Germinal center (tissue), 1 donor: ENCODE measurements around the gene PRKN.

Source experiments
- DNase-seq: peaks from one replicate; pipeline ENCODE4 v3.0.0; 2012; ENCODE audit warnings: mixed read lengths, low spot score

PRKN gene

DNA sequence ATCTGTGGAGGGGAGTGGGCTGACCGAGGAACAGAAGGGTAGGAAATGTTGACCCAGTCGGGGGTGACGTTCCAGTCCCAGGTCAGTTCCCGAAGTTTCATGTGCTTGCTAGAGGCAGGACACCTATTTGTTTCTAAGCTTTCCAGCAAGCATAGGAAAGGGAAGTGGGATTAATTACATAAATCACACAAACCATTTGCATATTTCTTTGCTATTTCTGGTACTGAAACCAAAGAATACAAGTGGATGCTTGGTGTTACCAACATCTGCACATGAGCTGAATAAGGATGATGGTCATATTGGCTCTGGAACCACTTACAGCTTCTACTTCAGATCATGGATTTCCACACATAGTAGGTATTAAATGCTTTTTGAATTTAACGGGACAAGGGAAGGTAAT is 546.5 kb downstream of the PRKN start:
- DNase-seq, result no peak

GRCh38 chr6:162179196-162179951 is 548.2 kb downstream of the PRKN start:
- no peak for DNase-seq

GRCh38 chr6:162178666-162179065 is 548.9 kb downstream of the PRKN start:
- no peak for DNase-seq

- DNase-seq, result no peak
Measured at GRCh38 chr6:162178266-162178665, 549.3 kb downstream of the PRKN start.

- DNase-seq, result no peak
Measured at GRCh38 chr6:162177746-162178145, 549.8 kb downstream of the PRKN start.

- no peak for DNase-seq
Measured at GRCh38 chr6:162173466-162173865, 554.1 kb downstream of the PRKN start.

- no peak for DNase-seq
Measured at GRCh38 chr6:162165479-162165878, 562.1 kb downstream of the PRKN start.

DNA sequence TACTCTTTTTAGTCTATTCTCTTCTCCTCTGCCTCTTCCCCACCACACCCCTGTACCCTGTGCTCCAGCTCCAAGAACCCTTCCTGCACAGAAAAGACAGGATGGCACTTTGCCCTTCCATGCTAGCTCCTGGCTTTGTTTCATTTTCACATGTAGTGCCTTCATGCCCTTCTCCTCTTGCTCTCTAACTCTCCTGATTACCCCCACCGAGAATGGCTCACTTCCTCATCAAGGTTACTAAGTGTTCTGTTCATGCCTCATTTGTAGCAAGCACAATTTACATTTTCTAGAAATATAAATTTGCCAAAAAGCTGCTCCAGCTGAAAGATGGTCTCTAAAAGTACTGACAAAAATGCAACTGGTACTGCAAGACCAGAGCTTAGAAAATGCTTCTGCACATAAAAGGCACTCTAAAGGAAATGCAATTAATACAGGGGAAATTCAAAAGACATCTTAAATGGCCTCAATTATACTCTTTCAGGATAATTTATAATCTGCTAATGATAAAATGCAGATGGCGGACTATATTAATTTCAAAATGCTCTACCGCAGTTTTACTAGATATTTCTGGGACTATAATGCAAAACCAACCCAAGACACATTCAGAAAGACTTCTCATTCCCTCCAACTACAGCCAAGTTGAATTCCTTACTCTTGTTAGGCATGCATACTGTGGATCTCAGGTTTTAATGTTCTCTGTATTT is 570.2 kb downstream of the PRKN start:
- no peak for DNase-seq

GRCh38 chr6:162156146-162156545 is 571.4 kb downstream of the PRKN start:
- no peak for DNase-seq

DNA sequence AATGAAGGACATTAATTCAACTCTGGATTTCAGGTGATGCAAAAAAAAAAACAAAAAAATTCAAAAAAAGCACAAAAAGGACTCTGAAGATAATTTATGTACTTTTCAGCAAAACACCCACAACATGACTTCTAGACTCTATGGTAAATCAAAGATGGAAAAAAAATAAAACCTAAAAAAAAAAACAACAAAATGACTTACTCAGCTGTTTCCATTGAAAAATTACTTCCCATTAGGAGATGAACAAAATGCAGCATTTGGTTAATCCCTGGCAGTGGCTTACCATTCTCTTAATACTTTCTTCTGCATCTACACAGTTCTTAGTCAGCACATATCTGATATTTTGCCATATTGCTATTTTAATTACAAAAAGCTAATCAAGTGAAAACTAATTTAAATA is 572.6 kb downstream of the PRKN start:
- DNase-seq, result no peak

GRCh38 chr6:162154001-162154400 is 573.6 kb downstream of the PRKN start:
- no peak for DNase-seq

GRCh38 chr6:162153120-162153519 is 574.4 kb downstream of the PRKN start:
- no peak for DNase-seq

GRCh38 chr6:162151021-162151665 is 576.4 kb downstream of the PRKN start:
- no peak for DNase-seq

DNA sequence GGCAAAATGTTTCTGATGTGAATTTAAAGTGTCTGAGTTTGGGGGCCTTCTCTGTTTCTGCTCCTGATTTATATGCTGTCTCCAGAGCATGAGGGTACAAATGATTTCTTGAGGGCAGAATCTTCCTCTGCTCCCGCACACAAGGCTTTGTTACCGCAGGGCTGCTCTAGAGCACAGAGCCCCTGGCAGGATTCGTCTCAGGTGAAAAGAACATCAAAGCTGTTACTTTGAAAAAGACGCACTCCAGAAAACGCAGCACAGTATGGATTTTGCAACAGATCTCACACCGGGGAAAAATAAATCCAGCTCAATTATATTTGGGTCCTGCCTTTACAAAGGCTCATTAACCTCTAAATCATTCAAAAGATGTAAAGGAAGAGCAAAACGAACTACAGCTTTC is 577.3 kb downstream of the PRKN start:
- no peak for DNase-seq

DNA sequence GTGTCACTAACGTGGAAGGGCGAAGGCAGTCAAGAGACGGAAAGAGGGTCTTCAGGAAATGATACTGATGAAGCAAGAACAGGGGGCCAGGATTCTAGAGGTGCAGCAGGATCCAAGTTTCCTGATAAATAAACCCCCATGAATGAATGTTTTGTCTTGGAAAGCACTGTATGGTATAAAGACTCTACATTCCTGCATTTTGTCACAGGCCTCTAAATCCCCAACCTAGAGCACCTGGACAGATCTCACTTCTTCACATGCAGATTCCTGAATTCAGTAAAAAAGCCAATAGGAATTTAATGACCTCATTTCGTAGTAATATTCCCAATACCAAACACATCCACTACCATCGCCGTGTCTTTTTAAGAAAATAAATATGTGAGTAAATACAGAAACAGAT is 577.8 kb downstream of the PRKN start:
- no peak for DNase-seq

DNA sequence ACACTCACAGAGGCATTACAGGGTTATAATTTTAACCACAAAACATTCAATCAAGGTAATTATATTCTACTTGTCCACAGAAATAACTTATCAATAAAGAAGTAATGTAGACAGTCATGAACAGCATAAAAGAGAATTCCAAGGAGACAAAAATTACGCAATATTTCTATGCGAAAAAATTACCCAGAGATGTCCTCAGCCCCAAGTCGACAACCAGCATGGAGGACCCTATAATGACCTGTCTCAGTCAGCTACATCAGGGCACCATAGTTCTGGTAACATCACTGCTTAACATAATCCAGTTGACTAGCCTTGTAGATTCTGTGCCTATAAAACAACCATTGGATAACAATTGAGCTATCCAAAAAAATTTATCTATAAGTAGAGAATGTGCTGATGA is 579.8 kb downstream of the PRKN start:
- no peak for DNase-seq

- DNase-seq, result no peak
Measured at GRCh38 chr6:162147281-162147680, 580.3 kb downstream of the PRKN start.

DNA sequence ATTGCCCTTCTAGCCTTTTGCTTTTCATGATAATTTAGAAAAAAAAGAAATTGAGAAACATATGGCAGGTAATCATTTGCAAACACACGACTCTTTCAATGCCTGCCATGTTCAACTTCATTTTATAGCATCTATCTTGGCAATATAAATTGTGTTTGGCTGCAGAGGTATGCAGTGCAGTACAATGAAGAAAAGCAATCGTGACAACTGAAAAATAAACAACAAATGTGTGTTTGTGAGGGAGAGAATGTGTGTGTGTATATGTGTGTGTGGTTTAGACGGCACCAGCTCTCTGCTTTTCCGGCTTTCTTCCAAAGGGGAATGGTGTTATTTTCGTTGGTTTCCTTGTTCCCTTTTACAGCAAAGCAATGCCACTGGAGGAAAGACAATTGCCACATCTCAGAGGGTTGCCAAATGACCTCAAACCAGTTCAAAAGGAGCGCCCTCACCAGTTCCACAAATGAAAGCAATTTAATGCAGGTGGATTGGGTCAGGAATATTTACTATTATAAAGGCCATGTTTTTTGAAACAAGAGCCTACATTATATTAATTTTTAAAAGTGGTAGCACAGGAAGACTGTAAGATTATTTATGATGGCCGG is 587.2 kb downstream of the PRKN start:
- no peak for DNase-seq

DNA sequence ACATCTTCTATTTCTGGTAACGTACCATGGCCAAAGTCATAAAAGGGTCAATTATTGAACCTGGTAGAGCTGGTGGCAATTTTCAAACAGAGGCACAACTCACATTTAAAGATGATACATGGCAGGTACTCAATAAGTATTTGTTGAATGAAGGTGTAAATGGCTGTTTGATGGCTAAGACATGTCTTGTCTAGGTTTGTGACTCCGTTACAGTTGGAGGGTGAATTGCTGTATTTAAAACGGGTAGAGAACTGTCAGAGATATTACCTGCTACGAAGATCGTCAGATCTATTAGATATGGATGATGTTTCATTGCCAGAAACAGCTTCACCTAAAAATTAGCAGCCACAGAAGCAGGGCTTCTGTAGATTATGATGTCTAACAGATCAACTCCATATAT is 601.9 kb downstream of the PRKN start:
- no peak for DNase-seq

DNA sequence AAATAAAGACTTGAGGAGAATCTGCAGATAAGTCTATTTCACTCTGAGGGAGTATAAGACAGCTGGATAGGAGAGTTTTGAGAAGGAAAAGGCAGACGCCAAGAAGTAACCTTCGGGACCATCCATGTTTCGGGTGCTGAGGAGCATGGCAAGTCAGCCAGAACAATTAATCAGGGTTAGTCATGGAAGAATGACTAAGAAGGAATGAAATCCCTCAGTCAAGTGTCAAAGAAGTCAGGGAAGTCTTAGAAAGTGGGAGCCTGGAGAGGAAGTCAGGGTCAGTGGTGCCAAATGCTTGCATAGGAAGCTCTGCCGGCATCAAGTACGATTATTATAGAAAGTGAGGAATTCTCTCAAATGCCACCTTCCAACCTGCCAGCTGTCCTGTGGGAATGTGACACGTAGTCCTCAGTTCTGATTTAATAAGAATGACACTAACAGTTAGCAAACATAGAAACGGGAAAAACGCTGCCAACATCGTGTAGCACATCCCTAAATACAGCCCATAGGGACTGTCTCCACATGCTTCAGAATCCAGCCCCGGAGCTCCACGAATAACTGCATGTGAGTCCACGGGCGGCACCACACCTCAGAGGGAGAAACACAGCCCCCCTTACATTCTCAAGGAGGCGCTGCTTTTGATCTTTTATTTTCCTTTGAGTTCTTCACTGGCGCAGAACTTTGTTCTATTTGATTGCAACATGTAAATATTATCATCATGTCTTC is 602.7 kb downstream of the PRKN start:
- no peak for DNase-seq

GRCh38 chr6:162123797-162124196 is 603.8 kb downstream of the PRKN start:
- DNase-seq, result no peak

GRCh38 chr6:162119341-162119740 is 608.2 kb downstream of the PRKN start:
- no peak for DNase-seq
